HepG2 (cell line): ENCODE measurements around the gene ZSCAN5C. TPM values are rescaled to one million over a fixed set of nuclear protein-coding genes. Genes with fewer than 3 reads are reported as not detected.
A peak's percentile ranks its signal among the peaks of the same experiment; 100 is the strongest.

ENCODE experiments used
- CTCF ChIP-seq: sonication (generic); formaldehyde crosslinking; IDR thresholded peaks from 2 replicates; pipeline ENCODE4 v1.5.0; 2020; ENCODE audit warnings: mild to moderate bottlenecking, missing genetic modification reagents, moderate library complexity
- NCOR1 ChIP-seq: fragments of 200-600 bp; sonication (generic); IDR thresholded peaks from 2 replicates; pipeline ENCODE4 v1.7.0; 2017; ENCODE audit warnings: antibody characterized with exemption, low read length, borderline replicate concordance
- PITX1 ChIP-seq: sonication (generic); formaldehyde crosslinking; IDR thresholded peaks from 2 replicates; pipeline ENCODE4 v1.5.1; 2020; ENCODE audit warnings: mild to moderate bottlenecking, missing genetic modification reagents
- POGZ ChIP-seq: sonication (generic); formaldehyde crosslinking; IDR thresholded peaks from 2 replicates; pipeline ENCODE4 v1.4.0; 2020; ENCODE audit warnings: mild to moderate bottlenecking, missing genetic modification reagents
- STAG1 ChIP-seq: sonication (generic); formaldehyde crosslinking; IDR thresholded peaks from 2 replicates; pipeline ENCODE4 v1.4.0; 2020; ENCODE audit warnings: missing genetic modification reagents
- YY1 ChIP-seq: IDR thresholded peaks from 2 replicates; pipeline ENCODE4 v1.6.1; 2011; ENCODE audit warnings: low read length, low read depth, moderate library complexity, mild to moderate bottlenecking; ENCODE audit not compliant: insufficient read depth, insufficient replicate concordance
- ZMYM4 ChIP-seq: sonication (generic); formaldehyde crosslinking; IDR thresholded peaks from 2 replicates; pipeline ENCODE4 v1.8.1; 2023; ENCODE audit warnings: mild to moderate bottlenecking, missing genetic modification reagents
- ZNF644 ChIP-seq: IDR thresholded peaks from 2 replicates; pipeline ENCODE4 v1.6.1; 2016; ENCODE audit warnings: low read depth
- ZNF883 ChIP-seq: sonication (generic); formaldehyde crosslinking; IDR thresholded peaks from 2 replicates; pipeline ENCODE4 v1.5.1; 2020; ENCODE audit warnings: mild to moderate bottlenecking, missing genetic modification reagents; ENCODE audit errors: not compliant biosample characterization
- polyA plus RNA-seq, 8 experiments: library from polyadenylated mRNA; depleted of rRNA in 3 of 8; stranded (reverse) in 7 of 8; unstranded in 1 of 8; fragments of >200 nt; fragmentation: Illumina TruSeq in 4 of 8; extraction: Trizol in 4 of 8; gene quantifications; 2 replicates each; pipeline versions ENCODE4 v1.2.1 to v1.2.3, GENCODE V29; 2011 to 2016; ENCODE audit warnings: low read depth in 4 of 8, missing spikeins in 1 of 8, mixed read lengths in 1 of 8; ENCODE audit not compliant: insufficient read depth in 1 of 8
- total RNA-seq, 5 experiments: library from RNA; depleted of rRNA; stranded (reverse); fragments of >200 nt; fragmentation: Illumina TruSeq; extraction: Trizol; gene quantifications; 2 replicates each; pipeline ENCODE4 v1.2.3, GENCODE V29; 2016; ENCODE audit warnings: low read depth in 1 of 5
- TF ChIP-seq, protein P1 (sequence below), 2 experiments: sonication (generic) in 1 of 2; formaldehyde crosslinking in 1 of 2; IDR thresholded peaks; 2 replicates each; pipeline versions ENCODE4 v1.6.1 to v1.9.0; 2014 to 2022; ENCODE audit warnings: antibody characterized with exemption in 1 of 2, borderline replicate concordance in 1 of 2, inconsistent platforms in 1 of 2, low read depth in 1 of 2, missing genetic modification reagents in 1 of 2
- TF ChIP-seq, protein P2 (sequence below): sonication (generic); formaldehyde crosslinking; IDR thresholded peaks from 2 replicates; pipeline ENCODE4 v1.8.0; 2022; ENCODE audit warnings: mild to moderate bottlenecking, missing genetic modification reagents, borderline replicate concordance

Gene ZSCAN5C
- total and polyA plus RNA-seq, 2 of the 13 experiments (the other 11 are each of a cell fraction or from before 2014, with no cell fraction given) = not detected

DNA sequence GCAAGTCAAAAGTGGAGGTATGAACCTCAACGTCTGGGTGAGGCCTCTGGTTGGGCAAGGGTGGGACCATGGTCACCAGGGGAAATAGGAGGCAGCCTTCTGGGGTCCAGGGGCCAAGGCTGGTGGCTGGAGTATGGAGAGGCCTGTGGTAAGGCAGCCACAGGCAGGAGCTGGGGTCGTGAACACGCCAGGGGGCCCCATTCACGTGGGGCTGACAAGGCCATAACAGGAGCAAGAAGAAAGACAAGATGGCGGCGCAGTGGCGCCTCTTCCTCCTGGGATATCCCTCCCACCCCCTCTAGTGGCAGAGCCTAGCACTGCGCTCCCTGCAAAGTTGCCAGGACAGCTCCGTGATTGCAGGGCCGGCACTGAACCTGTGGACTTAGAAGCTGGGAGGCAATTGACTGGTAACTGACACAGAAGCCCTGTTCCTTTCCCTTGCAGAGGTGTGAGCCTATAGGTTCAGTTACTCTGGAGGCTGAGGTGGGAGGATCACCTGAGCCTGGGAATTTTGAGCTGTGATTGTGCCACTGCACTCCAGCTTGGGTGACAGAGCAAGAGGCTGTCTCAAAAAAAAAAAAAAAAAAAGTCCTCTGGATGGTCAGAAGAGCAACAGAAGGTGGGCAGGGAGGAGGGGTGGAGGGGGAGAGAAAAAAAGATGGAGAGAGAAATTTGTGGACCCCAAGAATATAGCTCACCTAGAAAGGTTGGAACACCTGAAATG is 50.8 kb downstream of the ZSCAN5C start (continued):
- TF ChIP-seq, protein P1, sequence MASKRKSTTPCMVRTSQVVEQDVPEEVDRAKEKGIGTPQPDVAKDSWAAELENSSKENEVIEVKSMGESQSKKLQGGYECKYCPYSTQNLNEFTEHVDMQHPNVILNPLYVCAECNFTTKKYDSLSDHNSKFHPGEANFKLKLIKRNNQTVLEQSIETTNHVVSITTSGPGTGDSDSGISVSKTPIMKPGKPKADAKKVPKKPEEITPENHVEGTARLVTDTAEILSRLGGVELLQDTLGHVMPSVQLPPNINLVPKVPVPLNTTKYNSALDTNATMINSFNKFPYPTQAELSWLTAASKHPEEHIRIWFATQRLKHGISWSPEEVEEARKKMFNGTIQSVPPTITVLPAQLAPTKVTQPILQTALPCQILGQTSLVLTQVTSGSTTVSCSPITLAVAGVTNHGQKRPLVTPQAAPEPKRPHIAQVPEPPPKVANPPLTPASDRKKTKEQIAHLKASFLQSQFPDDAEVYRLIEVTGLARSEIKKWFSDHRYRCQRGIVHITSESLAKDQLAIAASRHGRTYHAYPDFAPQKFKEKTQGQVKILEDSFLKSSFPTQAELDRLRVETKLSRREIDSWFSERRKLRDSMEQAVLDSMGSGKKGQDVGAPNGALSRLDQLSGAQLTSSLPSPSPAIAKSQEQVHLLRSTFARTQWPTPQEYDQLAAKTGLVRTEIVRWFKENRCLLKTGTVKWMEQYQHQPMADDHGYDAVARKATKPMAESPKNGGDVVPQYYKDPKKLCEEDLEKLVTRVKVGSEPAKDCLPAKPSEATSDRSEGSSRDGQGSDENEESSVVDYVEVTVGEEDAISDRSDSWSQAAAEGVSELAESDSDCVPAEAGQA (IDR thresholded peaks at IDR 0.05; ENCODE audit: low read depth) = peak; percentile 59; the same call in 1 of the 2 replicates
- TF ChIP-seq, protein P1 (CRISPR knock-in tag; IDR thresholded peaks at IDR 0.05; ENCODE audit: borderline replicate concordance) = no peak
- no peak for TF ChIP-seq PITX1
- peak; percentile 76 for TF ChIP-seq CTCF
- TF ChIP-seq ZNF644 (CRISPR knock-in tag) = 0 out of 2 replicates have a peak, but pooled peaks have one; percentile 48
- TF ChIP-seq, protein P2, sequence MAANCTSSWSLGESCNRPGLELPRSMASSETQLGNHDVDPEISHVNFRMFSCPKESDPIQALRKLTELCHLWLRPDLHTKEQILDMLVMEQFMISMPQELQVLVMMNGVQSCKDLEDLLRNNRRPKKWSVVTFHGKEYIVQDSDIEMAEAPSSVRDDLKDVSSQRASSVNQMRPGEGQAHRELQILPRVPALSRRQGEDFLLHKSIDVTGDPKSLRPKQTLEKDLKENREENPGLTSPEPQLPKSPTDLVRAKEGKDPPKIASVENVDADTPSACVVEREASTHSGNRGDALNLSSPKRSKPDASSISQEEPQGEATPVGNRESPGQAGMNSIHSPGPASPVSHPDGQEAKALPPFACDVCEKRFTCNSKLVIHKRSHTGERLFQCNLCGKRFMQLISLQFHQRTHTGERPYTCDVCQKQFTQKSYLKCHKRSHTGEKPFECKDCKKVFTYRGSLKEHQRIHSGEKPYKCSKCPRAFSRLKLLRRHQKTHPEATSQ (CRISPR knock-in tag) = peak; percentile 35; the same call in 1 of the 2 replicates
- no peak for TF ChIP-seq NCOR1
- peak; percentile 78 for TF ChIP-seq YY1
- TF ChIP-seq ZMYM4 = peak; percentile 80
- TF ChIP-seq STAG1 (CRISPR knock-in tag) = peak; percentile 69
- TF ChIP-seq ZNF883 (CRISPR knock-in tag) = no peak
- peak; percentile 92 for TF ChIP-seq POGZ
